GM21367 (cell line): ENCODE measurements around the gene SLAMF6.

Experiments
- ATAC-seq: cut with Tn5 transposase; IDR thresholded peaks from one replicate; pipeline ENCODE4 v1.9.1; 2021; ENCODE audit not compliant: unreplicated experiment

SLAMF6 gene

GRCh38 chr1:160437432-160438316 lies 85.4 kb downstream of the SLAMF6 start:
- peak; percentile 64 for ATAC-seq

- no peak for ATAC-seq
Observed at GRCh38 chr1:160436966-160437365, 86.1 kb downstream of the SLAMF6 start.
